Left ventricle myocardium inferior (tissue), 1 donor: ENCODE results near the gene LTO1. TPM values are rescaled to one million over a fixed set of nuclear protein-coding genes. Genes with fewer than 3 reads are reported as not detected.

ENCODE experiments used
- DNase-seq: peaks from one replicate; pipeline ENCODE4 v3.0.0-alpha.2; 2020
- H3K27ac ChIP-seq: fragments of 200-600 bp; replicated peaks from 2 replicates; pipeline ENCODE4 v1.8.0; 2021
- H3K27me3 ChIP-seq: fragments of 200-600 bp; 2 replicates; pipeline ENCODE4 v1.8.0; 2021; ENCODE audit warnings: low read depth
- H3K36me3 ChIP-seq: fragments of 200-600 bp; 2 replicates; pipeline ENCODE4 v1.8.0; 2021
- H3K4me1 ChIP-seq: fragments of 200-600 bp; 2 replicates; pipeline ENCODE4 v1.8.0; 2021
- H3K4me3 ChIP-seq: fragments of 200-600 bp; 2 replicates; pipeline ENCODE4 v1.8.0; 2021; ENCODE audit warnings: mild to moderate bottlenecking, moderate library complexity
- H3K9me3 ChIP-seq: fragments of 200-600 bp; replicated peaks from 2 replicates; pipeline ENCODE4 v1.8.0; 2021
- CTCF ChIP-seq: fragments of 200-600 bp; IDR thresholded peaks from 2 replicates; pipeline ENCODE4 v1.8.0; 2021; ENCODE audit warnings: antibody characterized with exemption, mild to moderate bottlenecking, borderline replicate concordance
- intact Hi-C: fragments of 100-400 bp; cut with micrococcal nuclease; formaldehyde crosslinking; loops from one replicate; pipeline ENCODE4 v1.11.0; 2022
- long read RNA-seq: library from polyadenylated mRNA; unstranded; transcript quantifications from one replicate; pipeline ENCODE4 v2.0.0, GENCODE V29; 2021
- total RNA-seq: library from RNA; stranded (reverse); fragmentation: NEBNext Ultra II Directional; extraction: Animal tissue kit (Norgen Biotek cat#: 25700); gene quantifications from one replicate; pipeline ENCODE4 v1.2.1, GENCODE V29; 2021
- donor health status: DM: no; HTN: yes; CAD: no; lungs with severe emphysema.

LTO1 gene
- total RNA-seq = 8.9 TPM
- long read RNA-seq, transcript LTO1-201 (5 exons, 2,478 nt) = major isoform, 8 of 16 reads
- long read RNA-seq, partial matches to known transcripts = 1 of 16 reads
- long read RNA-seq, other reads (novel, unspliced or antisense) = 6 of 16 reads

- Histone ChIP-seq H3K27ac (peak within 1 kb of the TSS; percentile 88), H3K9me3 (no peaks in the 10 kb centered on the region), H3K36me3 (peaks cover 28% of the 10 kb centered on the region), H3K27me3 (no peaks in the 10 kb centered on the region), H3K4me3 (peak within 1 kb of the TSS; percentile 92), H3K4me1 (peaks cover 41% of the 10 kb centered on the region)
- TF ChIP-seq CTCF = peak; percentile 11
- intact Hi-C loops = no loop called here
- DNase-seq = peak; percentile 97
Measured at GRCh38 chr11:69674886-69675714, at the start of gene LTO1. Gene LTO1, minus strand, starts transcription at chr11:69675353. Its CDS starts 114 bp downstream, at chr11:69675239.

- no peaks in the 10 kb centered on the region for H3K36me3 ChIP-seq
- DNase-seq = no peak
- H3K27ac ChIP-seq = no peak overlapping the region
- H3K4me3 ChIP-seq = no peak overlapping the region
- H3K4me1 ChIP-seq = peaks cover 8% of the 10 kb centered on the region
- intact Hi-C loops = no loop called here
- H3K9me3 ChIP-seq = no peaks in the 10 kb centered on the region
- peaks cover 98% of the 10 kb centered on the region for H3K27me3 ChIP-seq
- peak; percentile 29 for TF ChIP-seq CTCF
Measured at GRCh38 chr11:69721745-69722144, 46.6 kb upstream of the LTO1 start.

- Histone ChIP-seq H3K4me3 (no peak overlapping the region), H3K27me3 (peaks cover 98% of the 10 kb centered on the region), H3K9me3 (no peaks in the 10 kb centered on the region), H3K36me3 (no peaks in the 10 kb centered on the region), H3K4me1 (peaks cover 8% of the 10 kb centered on the region), H3K27ac (no peak overlapping the region)
- intact Hi-C loops = no loop called here
- TF ChIP-seq CTCF = no peak
- no peak for DNase-seq
Measured at GRCh38 chr11:69721106-69721505, 46.0 kb upstream of the LTO1 start.

- peaks cover 8% of the 10 kb centered on the region for H3K4me1 ChIP-seq
- H3K27ac ChIP-seq = no peak overlapping the region
- no peak for TF ChIP-seq CTCF
- H3K4me3 ChIP-seq = no peak overlapping the region
- DNase-seq = no peak
- intact Hi-C loops = no loop called here
- H3K36me3 ChIP-seq = no peaks in the 10 kb centered on the region
- H3K27me3 ChIP-seq = peaks cover 90% of the 10 kb centered on the region
- no peaks in the 10 kb centered on the region for H3K9me3 ChIP-seq
Measured at GRCh38 chr11:69718912-69719311, 43.8 kb upstream of the LTO1 start.

GRCh38 chr11:69718147-69718546, 43.0 kb upstream of the LTO1 start:
- Histone ChIP-seq H3K36me3 (no peaks in the 10 kb centered on the region), H3K4me3 (no peak overlapping the region), H3K27me3 (peaks cover 90% of the 10 kb centered on the region), H3K9me3 (no peaks in the 10 kb centered on the region), H3K4me1 (peaks cover 8% of the 10 kb centered on the region), H3K27ac (no peak overlapping the region)
- peak; percentile 36 for DNase-seq
- intact Hi-C loops = no loop called here
- peak; percentile 66 for TF ChIP-seq CTCF
